GM19351 (cell line): Measurements from ENCODE around the gene NECAB2.

ENCODE experiments used
- ATAC-seq: cut with Tn5 transposase; IDR thresholded peaks from one replicate; pipeline ENCODE4 v1.9.1; 2021; ENCODE audit warnings: mild to moderate bottlenecking, moderate library complexity; ENCODE audit not compliant: unreplicated experiment

The NECAB2 gene

DNA sequence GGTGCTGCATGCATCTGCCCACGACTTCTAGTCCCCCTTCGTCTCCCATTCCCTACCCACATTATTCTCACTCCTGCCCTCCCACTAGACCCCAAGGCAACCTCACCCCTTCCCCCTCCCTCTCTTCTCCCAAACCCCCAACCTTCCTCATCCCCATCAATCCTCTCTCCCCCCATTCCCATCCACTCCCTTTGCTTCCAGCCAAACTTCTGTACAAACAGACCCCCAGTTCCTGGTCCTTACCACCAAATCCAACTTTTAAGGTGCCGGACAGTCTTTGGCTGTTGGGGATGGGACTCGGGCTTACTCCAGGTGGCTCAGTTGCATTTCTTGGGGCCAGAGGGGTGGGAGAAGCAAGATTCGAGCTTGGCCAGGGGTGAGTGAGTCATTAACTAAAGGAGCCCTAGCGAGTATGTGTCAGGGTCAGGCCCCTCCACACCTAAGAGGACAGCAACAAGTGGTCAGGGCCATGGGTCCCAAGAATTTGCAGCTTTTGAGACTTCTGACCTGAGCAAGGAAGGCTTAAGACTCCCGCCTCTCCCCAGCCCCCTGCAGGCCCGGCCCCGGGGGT, 74.3 kb downstream of the NECAB2 start, which contains the start of gene SLC38A8:
Gene SLC38A8, minus strand, starts transcription at position 488 of the 571 bp plus-strand sequence. CDS start 638 bp downstream, outside the sequence.
- ATAC-seq: no peak

DNA sequence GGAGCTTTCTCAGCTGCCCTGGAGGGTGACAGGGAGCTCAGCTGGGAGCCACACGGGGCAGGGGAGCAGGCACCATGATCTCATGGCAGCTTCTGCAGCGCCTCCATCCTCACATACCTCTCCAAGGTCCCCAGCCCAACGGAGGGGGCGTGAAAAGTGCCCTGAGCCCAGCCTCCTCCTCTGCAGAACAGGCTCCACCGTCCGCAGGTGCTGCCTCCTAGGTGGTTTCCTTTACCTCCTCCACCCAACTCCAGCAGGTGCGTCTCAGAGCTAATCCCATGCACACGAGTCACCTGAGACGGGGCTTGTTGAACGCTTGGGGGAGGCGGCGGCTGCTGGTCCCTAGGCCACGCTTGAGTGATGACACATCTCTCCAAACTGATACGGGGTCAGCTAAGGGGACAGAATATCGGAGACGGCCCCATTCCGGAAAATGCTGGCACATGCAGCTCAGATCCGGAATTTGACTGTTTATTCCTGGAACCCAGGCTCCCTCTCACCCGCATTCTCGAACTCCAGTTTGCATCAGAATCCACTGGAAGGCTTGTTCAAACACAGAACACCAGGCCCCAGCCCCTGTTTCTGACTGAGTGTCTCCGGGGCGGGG, 74.9 kb downstream of the NECAB2 start:
- ATAC-seq: no peak

DNA sequence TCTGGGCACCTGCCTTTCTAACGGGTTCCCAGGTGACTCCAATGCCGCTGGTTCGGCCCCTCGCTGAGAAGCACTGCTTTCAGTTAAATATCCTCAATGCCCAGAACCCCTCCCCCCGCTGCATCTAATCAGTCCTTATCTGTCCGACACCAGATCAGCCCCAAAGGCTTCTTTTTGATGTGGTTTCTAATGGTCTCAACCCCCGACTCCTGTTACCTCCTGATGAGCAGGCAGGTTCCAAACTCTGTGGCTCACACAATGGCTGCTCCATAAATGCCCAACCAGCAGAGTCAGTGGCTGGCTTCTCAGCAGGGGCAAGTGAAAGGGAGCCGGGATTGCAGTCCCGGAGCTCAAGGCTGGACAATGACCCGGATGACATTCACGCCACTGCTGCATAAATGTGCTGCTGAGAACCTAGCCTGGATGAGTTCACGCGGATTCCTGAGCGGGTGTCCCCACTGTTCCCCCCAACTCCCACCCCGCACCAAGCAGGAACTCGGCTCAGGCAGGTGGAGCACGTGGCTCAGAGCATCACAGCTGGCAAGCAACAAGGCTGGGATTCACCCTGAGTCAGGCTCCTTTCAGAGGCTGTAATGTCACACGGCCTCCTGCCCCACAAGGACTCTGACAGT, 75.6 kb downstream of the NECAB2 start:
- no peak for ATAC-seq

DNA sequence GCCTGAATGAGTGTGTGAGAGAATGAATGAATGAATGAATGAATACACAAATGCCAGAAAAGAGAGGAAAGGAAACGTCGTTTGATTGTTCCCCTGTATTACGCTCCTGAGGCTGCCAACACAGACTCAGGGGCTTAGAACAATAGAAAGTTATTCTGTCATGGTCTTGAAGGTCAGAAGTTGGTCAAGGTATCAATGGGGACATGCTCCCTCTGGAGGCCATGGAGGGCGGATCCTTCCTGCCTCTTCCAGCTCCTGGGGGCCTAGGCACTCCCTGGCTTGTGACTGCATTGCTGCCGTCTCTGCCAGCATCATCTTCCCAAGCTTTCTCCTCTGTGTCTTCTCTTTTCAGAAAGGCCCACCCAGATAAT, 76.1 kb downstream of the NECAB2 start:
- ATAC-seq: no peak

DNA sequence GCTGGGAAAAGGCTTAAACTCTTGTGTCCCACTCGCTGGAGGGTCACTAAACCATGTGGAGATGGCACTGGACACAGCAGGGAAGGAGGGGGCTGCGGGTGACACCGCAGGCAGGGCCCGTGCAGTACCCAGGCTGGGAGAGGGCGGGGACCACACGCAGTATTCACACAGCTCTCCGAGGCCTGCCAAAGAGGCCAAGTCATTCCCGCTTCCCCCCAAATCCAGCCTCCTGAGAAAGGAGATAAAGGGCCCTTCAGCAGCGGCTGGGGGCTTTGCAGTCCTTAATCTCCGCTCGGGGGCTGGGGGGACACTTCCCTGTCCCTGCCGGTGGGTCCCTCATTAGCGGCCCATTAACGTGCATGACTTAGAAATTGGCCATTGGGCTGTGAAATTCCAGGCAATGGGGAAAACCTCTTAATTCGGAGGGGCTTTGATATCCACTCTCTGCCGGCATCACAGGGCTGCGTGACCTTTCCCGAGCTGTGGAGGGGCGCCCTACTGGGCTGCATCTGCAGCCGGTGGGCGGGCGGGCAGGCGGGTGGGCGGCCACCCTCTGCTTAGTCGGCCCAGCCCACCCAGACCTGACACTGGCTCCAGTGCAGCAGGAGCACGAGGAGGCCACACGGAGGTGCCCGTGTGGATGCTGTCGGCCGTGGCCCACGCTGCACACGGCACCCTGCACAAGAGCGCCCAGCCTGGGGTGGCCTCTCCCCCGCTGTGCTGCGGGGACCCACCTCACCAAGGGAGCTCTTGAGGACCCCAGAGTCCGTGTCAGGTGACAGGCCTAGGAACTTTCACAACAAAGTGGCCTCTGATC, 77.2 kb downstream of the NECAB2 start:
- no peak for ATAC-seq

DNA sequence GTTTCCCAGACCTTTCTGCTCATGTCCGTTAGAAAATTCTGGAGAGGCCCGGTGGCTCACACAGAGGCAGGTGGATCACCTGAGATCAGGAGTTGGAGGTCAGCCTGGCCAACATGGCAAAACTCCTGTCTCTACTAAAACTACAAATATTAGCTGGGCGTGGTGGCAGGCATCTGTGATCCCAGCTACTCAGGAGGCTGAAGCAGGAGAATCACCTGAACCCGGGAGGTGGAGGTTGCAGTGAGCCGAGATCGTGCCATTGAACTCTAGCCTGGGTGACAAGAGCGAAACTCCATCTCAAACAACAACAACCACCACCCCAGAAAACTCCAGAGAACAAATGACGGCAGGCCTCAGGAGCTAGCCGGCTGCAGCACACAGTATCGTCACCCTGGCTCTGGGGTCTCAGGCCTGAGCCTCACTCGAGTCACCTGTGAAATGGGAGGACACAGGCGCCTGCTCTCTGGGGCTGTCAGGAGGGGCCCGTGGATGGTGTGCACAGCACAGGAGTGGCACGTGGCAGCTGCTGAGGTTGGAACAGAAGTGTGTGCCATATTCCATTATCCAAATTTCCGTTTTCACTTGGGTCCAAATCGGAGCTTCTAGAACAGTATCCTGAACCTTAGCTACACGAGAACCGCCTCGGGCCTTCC, 77.9 kb downstream of the NECAB2 start:
- no peak for ATAC-seq

DNA sequence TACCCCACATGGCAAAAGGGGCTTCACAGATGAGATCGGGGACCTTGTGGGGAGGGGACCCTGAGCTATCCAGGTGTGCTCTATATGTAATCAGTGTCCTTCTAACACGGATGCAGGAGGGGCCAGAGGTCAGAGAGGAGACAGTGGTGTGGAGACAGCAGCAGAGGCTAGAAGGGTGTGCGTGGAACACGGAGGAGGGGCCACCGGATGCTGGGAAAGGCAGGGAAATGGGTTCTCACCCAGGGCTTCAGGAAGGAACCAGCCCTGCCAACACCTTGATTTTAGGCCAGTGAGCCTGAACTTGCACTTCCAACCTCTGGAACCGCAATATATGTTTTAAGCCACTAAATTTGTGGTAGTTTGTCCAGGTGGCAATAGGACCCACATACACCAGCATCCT, 79.2 kb downstream of the NECAB2 start:
- no peak for ATAC-seq

DNA sequence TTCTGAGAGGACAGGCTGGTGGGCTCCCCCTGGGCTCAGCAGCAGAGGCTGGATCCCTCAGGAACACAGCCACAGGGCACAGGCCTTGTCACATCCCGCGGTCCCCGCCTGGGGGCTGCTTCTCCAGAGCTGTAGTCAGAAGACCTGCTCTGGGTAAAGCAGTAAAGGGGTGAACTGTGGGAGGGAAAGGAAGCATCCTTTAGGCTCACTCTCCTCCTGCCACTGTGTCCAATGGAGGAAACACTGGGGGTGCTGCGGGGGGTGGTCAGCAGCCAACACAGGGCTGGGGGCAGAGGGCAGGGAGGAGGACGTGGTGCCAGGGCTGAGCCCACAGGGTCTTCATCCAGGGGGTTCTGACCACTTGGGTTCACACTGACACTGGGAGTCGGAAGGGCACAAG, 79.6 kb downstream of the NECAB2 start:
- no peak for ATAC-seq

DNA sequence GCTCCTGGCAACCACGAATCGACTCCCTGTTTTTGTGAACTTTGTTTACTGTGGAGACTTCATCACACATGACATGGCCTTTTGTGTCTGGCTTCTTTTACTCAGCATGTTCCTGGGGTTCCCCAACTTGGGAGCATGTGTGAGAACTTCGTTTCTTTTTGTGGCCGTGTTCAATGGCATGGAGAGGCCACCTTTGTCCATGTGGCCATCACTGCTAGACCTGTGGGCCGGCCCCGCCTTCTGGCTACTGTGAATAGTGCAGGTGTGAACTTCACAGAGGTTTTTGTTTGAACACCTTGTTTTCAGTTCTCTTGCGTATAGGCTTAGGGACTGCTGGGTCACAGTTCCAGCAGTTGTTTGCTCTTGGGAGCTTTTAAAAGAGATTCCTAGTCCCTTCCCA, 80.2 kb downstream of the NECAB2 start:
- ATAC-seq: no peak

DNA sequence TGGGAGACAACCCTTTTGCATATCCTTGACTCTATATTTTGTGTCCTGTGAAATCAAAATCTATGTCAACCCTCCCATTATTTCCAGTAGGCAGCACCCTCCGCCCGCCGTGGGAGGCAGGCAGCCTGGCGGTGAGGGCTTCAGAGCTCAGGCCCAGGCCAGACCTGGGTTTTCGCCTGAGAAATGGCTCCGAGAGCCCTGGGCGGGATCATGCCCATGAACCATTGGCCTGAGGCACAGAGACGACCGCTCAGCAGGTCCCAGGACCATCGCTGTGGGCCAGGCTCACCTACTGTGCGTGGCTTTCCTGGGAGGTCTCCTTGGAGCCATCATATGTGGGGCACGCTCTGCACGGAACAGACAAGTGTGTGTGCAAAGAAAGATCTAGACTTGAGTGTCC, 80.8 kb downstream of the NECAB2 start:
- no peak for ATAC-seq

DNA sequence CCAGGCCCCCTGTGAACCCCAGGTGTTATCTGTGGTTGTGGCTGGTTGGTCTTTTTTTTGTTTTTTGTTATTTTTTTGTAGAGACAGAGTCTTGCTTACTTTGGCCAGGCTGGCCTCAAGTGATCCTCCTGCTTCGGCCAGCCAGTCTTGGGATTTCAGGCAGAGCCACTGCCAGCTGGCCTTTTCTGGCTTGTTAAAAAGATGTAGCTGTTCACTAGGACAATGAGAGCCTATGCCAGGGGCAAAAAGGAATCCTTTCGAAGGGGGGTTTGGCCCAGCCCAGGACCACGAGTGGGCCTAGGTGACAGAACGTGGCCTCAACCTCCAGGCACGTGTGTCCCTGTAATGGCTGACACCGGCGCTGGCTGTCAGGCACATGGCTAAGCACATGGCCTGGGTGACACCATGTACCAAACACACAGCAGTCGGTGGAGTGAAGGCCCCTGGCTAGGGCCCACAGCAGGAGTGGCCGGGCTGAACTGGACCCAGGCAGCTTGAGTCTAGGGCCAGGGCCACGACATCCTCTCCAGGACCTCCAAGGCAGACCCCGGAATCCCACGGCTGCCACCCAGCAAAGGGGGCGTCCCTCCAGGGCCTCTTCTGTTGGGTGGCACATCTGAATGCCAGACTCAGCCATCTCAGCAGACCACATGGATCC, 81.5 kb downstream of the NECAB2 start:
- no peak for ATAC-seq

DNA sequence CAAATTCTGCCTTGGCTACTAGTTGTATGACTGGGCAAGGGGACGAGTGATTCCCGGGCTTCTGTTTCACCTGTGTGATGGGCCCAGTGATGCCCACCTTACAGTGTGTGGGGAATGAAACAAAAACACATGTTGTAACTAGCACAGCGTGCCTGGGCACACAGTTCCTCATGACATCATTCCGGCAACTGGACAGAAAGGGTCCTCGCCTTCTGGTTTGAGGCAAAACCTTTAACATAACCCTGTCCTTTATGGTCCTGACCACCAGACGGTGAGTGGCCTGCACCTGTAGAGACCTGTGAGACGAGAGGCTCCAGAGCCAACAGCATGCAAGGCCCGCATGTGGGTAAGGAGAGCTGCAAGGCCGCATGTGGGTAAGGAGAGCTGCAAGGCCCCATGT, 82.3 kb downstream of the NECAB2 start:
- ATAC-seq: no peak

DNA sequence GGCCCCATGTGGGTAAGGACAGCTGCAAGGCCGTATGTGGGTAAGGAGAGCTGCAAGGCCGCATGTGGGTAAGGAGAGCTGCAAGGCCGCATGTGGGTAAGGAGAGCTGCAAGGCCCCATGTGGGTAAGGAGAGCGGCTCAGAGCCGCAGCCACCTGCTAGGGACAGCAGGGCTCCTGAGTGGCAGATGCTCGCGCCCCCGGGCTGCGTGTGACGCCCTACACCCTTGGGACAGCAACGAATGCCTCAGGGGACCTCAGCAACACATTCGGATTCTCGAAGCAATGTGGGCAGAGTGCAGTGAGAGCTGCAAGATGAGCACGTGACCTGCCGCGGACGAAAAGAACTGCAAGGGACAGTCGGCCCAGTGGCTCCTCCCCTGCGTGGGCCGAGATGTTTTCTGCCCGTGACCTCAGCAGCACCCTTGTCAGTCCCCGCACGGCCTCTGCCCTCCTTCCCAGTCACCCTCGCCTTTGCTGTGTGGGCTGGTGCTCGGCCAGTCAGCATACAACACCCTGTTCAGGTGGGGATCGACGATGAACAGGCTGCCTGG, 84.1 kb downstream of the NECAB2 start:
- ATAC-seq: no peak
